OCI-LY1 (cell line): ENCODE measurements around the gene ZNF844.

Source experiments
- CTCF ChIP-seq: fragments of 200-600 bp; sonication (generic), shearing (Covaris generic); IDR thresholded peaks from 2 replicates; pipeline ENCODE4 v1.5.1; 2017; ENCODE audit warnings: mild to moderate bottlenecking, antibody characterized with exemption, low read length, moderate library complexity, mixed read lengths
- EZH2 ChIP-seq: fragments of 200-600 bp; sonication (generic), shearing (Covaris generic); IDR thresholded peaks from 2 replicates; pipeline ENCODE4 v1.8.0; 2017; ENCODE audit warnings: borderline replicate concordance, mixed run types, mild to moderate bottlenecking, antibody characterized with exemption, low read length, moderate library complexity, mixed read lengths

- no peak for TF ChIP-seq CTCF
- TF ChIP-seq EZH2 = no peak
Measured at GRCh38 chr19:12042893-12043292, 21.6 kb upstream of the ZNF844 start.
